Heart left ventricle (tissue), 16 donors: ENCODE results near the gene BANK1. TPM values are rescaled to one million over a fixed set of nuclear protein-coding genes. Genes with fewer than 3 reads are reported as not detected.

Experiments used
- ATAC-seq, 4 donors: fragments of 200-7000 bp; cut with Tn5 transposase; one replicate each; pipeline ENCODE4 v1.9.1; 2020 to 2022; ENCODE audit warnings: moderate library complexity in 4 of 4, mild to moderate bottlenecking in 3 of 4, moderate number of reproducible peaks in 1 of 4
- DNase-seq, 5 donors: peaks; one replicate each; pipeline ENCODE4 v3.0.0-alpha.2; 2020
- H3K27ac ChIP-seq, 12 donors: fragments of 200-600 bp; sonication (generic) in 4 of 12; one replicate each; pipeline versions ENCODE4 v1.5.0 to v1.8.0; 2016 to 2022; ENCODE audit warnings: mild to moderate bottlenecking in 2 of 12
- H3K27me3 ChIP-seq, 9 donors: fragments of 200-600 bp; sonication (generic) in 2 of 9; one replicate each; pipeline versions ENCODE4 v1.5.1 to v1.8.0; 2016 to 2022; ENCODE audit warnings: mild to moderate bottlenecking in 3 of 9
- H3K36me3 ChIP-seq, 9 donors: fragments of 200-600 bp; sonication (generic) in 2 of 9; one replicate each; pipeline versions ENCODE4 v1.5.0 to v1.8.0; 2018 to 2022; ENCODE audit warnings: mild to moderate bottlenecking in 2 of 9
- H3K4me1 ChIP-seq, 12 donors: fragments of 200-600 bp; sonication (generic) in 4 of 12; one replicate each; pipeline versions ENCODE4 v1.5.0 to v1.8.0; 2016 to 2022; ENCODE audit warnings: mild to moderate bottlenecking in 3 of 12
- H3K4me3 ChIP-seq, 12 donors: fragments of 200-600 bp; sonication (generic) in 4 of 12; one replicate each; pipeline versions ENCODE4 v1.5.0 to v1.8.0; 2017 to 2022; ENCODE audit warnings: mild to moderate bottlenecking in 9 of 12, moderate library complexity in 4 of 12
- H3K9me3 ChIP-seq, 12 donors: fragments of 200-600 bp; sonication (generic) in 4 of 12; one replicate each; pipeline versions ENCODE4 v1.5.0 to v1.8.0; 2016 to 2022; ENCODE audit warnings: mild to moderate bottlenecking in 1 of 12
- CTCF ChIP-seq, 12 donors: fragments of 200-600 bp; sonication (generic) in 4 of 12; IDR thresholded peaks; one replicate each; pipeline versions ENCODE4 v1.5.0 to v1.8.0; 2018 to 2022; ENCODE audit warnings: antibody characterized with exemption in 12 of 12, mild to moderate bottlenecking in 5 of 12
- POLR2A ChIP-seq, 2 donors: fragments of 450-650 bp; IDR thresholded peaks; one replicate each; pipeline ENCODE4 v1.6.1; 2017; ENCODE audit warnings: antibody characterized with exemption in 2 of 2, mild to moderate bottlenecking in 2 of 2, moderate library complexity in 2 of 2
- WGBS, 4 donors: extraction: QIAGEN DNeasy Blood & Tissue Kit in 2 of 4; methylation state at CpG; one replicate each; pipeline versions ENCODE4 v1.1.5 to v1.1.7; 2013 to 2018; 5-methylcytosine and 5-hydroxymethylcytosine counted together
- intact Hi-C, 10 donors: fragments of 100-400 bp; cut with DNase I; formaldehyde crosslinking; loops; one replicate each; pipeline versions ENCODE4 v1.11.1 to v1.14.2; 2022
- polyA plus RNA-seq, 2 donors: library from polyadenylated mRNA; stranded (reverse); fragments of 200-250 nt; gene quantifications; one replicate each; pipeline ENCODE4 v1.2.3, GENCODE V29; 2013
- total RNA-seq, 9 donors: library from RNA; depleted of rRNA in 2 of 9; stranded (reverse); fragments of >200 nt in 2 of 9; fragmentation: NEBNext Ultra II Directional in 3 of 9; extraction: Animal tissue kit (Norgen Biotek cat#: 25700) in 3 of 9; gene quantifications; one replicate each; pipeline versions ENCODE4 v1.1.0 to v1.2.4, GENCODE V29; 2016 to 2023
- donor health status: ischemic (EF 13 %, LVEDD 7.1; RV severe dilation, severe dysfunction).
- donor health status: healthy with polysubstance abuse.
- donor health status: DM: no; HTN: yes; CAD: no.
- donor health status: DM: no; HTN: no; CAD: no.
- donor health status: ischemic (EF 25% LVEDD 6.9; RV normal size, moderate dysfunction).
- donor health status: ischemic (EF 25% LVEDD 5.7; RV mildly dilated, moderate dysfunction).
- donor health status: healthy.
- donor health status: DM: yes; HTN: yes; CAD: no.
- donor health status: ischemic (EF 35%, LVEDD 5.7; RV mildly dilated, moderate dysfunction).
- donor health status: nonischemic (EF 11% LVEDD 7.7; RV severe dilation, severe dysfunction).
- donor health status: DM: yes; HTN: yes; CAD: no.
- donor health status: PGD.
- donor health status: ischemic (EF 29% LVEDD 5.4; RV normal size, mild dysfunction).
- donor health status: nonischemic (EF 23%, LVEDD 6.1; RV moderate dilation, normal function).

Gene BANK1
- total and polyA plus RNA-seq, 11 donors: 0.08 to 2.7 (median 0.46) TPM; not detected in 4

- H3K36me3 ChIP-seq: no peaks in the 10 kb centered on the region
- DNase-seq (no peak), ATAC-seq (no peak)
- 50 to 62% (median 52%) methylated on average over 1 of the region's 1 CpG for WGBS, 4 donors
- no peak for TF ChIP-seq CTCF (IDR thresholded peaks at IDR 0.05)
- no peak for TF ChIP-seq POLR2A (IDR thresholded peaks at IDR 0.05)
- H3K9me3 ChIP-seq: peaks cover 0 to 27% (median 8%) of the 10 kb centered on the region in 12 donors
- H3K4me3 ChIP-seq: no peak overlapping the region
- no peaks in the 10 kb centered on the region for H3K27me3 ChIP-seq
- intact Hi-C loops: no loop called here
- H3K27ac ChIP-seq: no peak overlapping the region
- H3K4me1 ChIP-seq: no peaks in the 10 kb centered on the region
These were observed 15.7 kb upstream of the BANK1 start for GRCh38 chr4:101774807-101775206.

DNA sequence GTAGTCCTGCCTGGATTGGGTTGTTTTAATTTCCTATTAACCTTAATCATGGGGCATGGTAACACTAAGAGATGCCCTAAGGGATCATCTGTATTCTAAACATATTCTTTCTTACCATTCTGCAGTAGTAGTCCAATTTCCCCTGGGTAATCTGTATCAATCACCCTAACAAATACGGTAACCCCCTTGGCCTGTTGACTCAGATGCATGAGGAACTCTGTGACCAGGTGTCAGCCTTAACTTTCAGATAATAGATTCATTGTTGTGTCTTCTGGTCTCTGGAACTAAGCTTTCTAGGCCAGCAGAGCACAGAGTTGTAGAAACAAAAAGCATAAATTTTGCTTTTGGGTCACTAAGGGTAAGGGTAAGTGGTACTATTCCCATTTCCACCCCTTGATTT, 13.1 kb upstream of the BANK1 start:
- Histone ChIP-seq H3K27me3 (no peaks in the 10 kb centered on the region), H3K27ac (no peak overlapping the region), H3K4me1 (no peaks in the 10 kb centered on the region), H3K4me3 (no peak overlapping the region), H3K36me3 (no peaks in the 10 kb centered on the region), H3K9me3 (peaks cover 0 to 5% (median 0%) of the 10 kb centered on the region in 12 donors)
- DNase-seq: no peak
- no peak for TF ChIP-seq CTCF (IDR thresholded peaks at IDR 0.05)
- TF ChIP-seq POLR2A (IDR thresholded peaks at IDR 0.05): no peak
- intact Hi-C loops: no loop called here
- ATAC-seq: no peak
- WGBS, 4 donors: 88 to 92% (median 91%) methylated on average over 1 of the region's 1 CpG

DNA sequence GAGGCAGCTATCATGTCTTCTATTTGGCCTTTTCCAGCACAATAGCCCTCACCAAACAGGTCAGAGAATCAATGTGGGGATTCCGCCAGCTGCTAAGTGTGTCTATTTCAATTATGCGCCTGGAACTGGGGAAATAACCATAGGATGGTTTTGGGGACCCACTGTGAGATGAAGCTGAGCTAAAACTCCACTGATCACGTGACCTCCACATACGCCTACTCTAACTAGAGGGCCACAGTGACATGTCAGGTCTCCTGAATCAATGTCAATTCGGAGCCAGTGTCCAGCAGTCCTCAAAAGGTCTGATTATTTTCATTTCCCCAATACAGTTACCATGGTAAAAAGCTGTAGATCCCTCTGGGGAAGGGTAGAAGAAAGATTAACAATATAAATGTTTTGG, 10.2 kb upstream of the BANK1 start:
- WGBS, 4 donors: 79 to 88% (median 84%) methylated on average over 5 of the region's 5 CpGs
- H3K9me3 ChIP-seq: no peaks in the 10 kb centered on the region
- DNase-seq (no peak), ATAC-seq (no peak)
- H3K4me3 ChIP-seq: no peak overlapping the region
- no peaks in the 10 kb centered on the region for H3K4me1 ChIP-seq
- no peaks in the 10 kb centered on the region for H3K27me3 ChIP-seq
- no peaks in the 10 kb centered on the region for H3K36me3 ChIP-seq
- no peak overlapping the region for H3K27ac ChIP-seq
- intact Hi-C loops: no loop called here
- TF ChIP-seq CTCF (IDR thresholded peaks at IDR 0.05) (no peak), POLR2A (IDR thresholded peaks at IDR 0.05) (no peak)

- no peaks in the 10 kb centered on the region for H3K27me3 ChIP-seq
- WGBS, 4 donors: 63 to 80% (median 69%) methylated on average over 2 of the region's 2 CpGs
- peaks cover 0 to 4% (median 0%) of the 10 kb centered on the region in 12 donors for H3K9me3 ChIP-seq
- no peaks in the 10 kb centered on the region for H3K4me1 ChIP-seq
- ATAC-seq (no peak), DNase-seq (no peak)
- no peaks in the 10 kb centered on the region for H3K36me3 ChIP-seq
- TF ChIP-seq CTCF (IDR thresholded peaks at IDR 0.05) (no peak), POLR2A (IDR thresholded peaks at IDR 0.05) (no peak)
- H3K27ac ChIP-seq: no peak overlapping the region
- H3K4me3 ChIP-seq: no peak overlapping the region
- intact Hi-C loops: no loop called here
These were observed 8.0 kb upstream of the BANK1 start for GRCh38 chr4:101782546-101782945.
